RWPE1 (cell line): ENCODE data around the gene DMD.
"Not testable (repeated sequence)": the region's sequence is repeated elsewhere in the genome, so short reads cannot be mapped to it uniquely, and the experiment has no call there.

ENCODE experiments used
- CTCF ChIA-PET: fragments of 350-600 bp; sonication (Branson Sonifier 250); formaldehyde crosslinking; extraction: SDS; loops from one replicate; lab custom pipeline; 2021; lab: Yijun Ruan, JAX
- POLR2A ChIA-PET: fragments of 400-600 bp; formaldehyde crosslinking; extraction: SDS; loops from one replicate; lab custom pipeline; 2020; ENCODE audit warnings: antibody characterized with exemption; ENCODE audit not compliant: low non-redundant PET; lab: Yijun Ruan, JAX
- DNase-seq: peaks from one replicate; pipeline ENCODE4 v3.0.0; 2012; ENCODE audit warnings: low spot score
- H3K27ac ChIP-seq: fragments of 450-650 bp; 2 replicates; pipeline ENCODE4 v1.5.1; 2017
- TF ChIP-seq, protein P1 (sequence below): fragments of 450-650 bp; conservative IDR thresholded peaks from 2 replicates; pipeline ENCODE4 v1.5.1; 2017; ENCODE audit warnings: low read depth, mild to moderate bottlenecking

Gene DMD

GRCh38 chrX:32530802-32531403, 680.4 kb downstream of the DMD start:
- DNase-seq = peak; percentile 1
- CTCF ChIA-PET = no interaction called here
- H3K27ac ChIP-seq = no peak overlapping the region
- POLR2A ChIA-PET = no interaction called here
- TF ChIP-seq, protein P1, sequence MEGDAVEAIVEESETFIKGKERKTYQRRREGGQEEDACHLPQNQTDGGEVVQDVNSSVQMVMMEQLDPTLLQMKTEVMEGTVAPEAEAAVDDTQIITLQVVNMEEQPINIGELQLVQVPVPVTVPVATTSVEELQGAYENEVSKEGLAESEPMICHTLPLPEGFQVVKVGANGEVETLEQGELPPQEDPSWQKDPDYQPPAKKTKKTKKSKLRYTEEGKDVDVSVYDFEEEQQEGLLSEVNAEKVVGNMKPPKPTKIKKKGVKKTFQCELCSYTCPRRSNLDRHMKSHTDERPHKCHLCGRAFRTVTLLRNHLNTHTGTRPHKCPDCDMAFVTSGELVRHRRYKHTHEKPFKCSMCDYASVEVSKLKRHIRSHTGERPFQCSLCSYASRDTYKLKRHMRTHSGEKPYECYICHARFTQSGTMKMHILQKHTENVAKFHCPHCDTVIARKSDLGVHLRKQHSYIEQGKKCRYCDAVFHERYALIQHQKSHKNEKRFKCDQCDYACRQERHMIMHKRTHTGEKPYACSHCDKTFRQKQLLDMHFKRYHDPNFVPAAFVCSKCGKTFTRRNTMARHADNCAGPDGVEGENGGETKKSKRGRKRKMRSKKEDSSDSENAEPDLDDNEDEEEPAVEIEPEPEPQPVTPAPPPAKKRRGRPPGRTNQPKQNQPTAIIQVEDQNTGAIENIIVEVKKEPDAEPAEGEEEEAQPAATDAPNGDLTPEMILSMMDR = peak; percentile 51

- DNase-seq, H3K27ac ChIP-seq, POLR2A ChIA-PET, CTCF ChIA-PET: not testable (repeated sequence)
Measured at GRCh38 chrX:32528451-32528850, 682.9 kb downstream of the DMD start.

DNA sequence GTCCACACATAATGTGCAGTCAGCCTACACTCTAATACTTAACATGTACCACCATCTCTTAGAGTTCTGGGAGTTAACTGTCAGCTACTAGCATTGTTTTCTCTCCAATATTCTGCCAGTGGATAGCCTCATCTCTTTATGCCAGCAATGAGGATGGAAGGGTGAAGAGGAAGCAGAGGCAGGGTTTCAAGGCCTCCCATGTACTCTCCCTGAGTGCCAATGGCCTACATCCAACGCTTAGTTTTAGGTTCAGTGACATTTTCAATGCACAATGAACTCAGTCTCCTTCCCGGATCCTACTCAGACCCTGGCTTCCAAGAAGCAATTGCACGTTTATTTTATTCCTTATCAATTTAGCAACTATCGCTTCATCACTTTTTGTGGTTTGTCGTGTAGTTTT, 686.1 kb downstream of the DMD start:
- no peak for DNase-seq
- TF ChIP-seq, protein P1 = no peak

GRCh38 chrX:32524385-32524784, 687.0 kb downstream of the DMD start:
- ChIA-PET CTCF (no interaction called here), POLR2A (no interaction called here)
- no peak for DNase-seq
- TF ChIP-seq, protein P1 = no peak
- H3K27ac ChIP-seq = no peak overlapping the region

More for the DNA sequence above, 686.1 kb downstream of the DMD start:
- ChIA-PET POLR2A (no interaction called here), CTCF (no interaction called here)
- no peak overlapping the region for H3K27ac ChIP-seq

DNA sequence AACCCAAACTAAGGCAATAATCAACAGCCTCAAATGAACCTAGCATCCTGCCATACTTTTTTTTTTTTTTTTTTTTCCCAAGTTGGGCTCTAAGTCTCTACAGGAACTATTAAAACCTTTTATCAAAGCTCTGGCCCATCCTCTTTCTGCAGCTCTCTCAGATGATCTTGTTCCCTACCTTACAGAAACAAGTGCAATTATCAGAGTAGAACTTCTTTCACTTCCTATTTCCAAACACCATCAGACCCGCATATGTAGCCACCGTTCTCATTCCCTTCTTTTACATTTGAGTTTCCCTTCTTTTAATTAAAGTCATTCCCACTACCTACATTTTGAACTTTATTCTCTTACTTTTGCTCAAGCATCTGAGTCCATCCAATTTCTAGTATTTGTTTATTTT, 690.6 kb downstream of the DMD start:
- H3K27ac ChIP-seq = no peak overlapping the region
- DNase-seq = no peak
- POLR2A ChIA-PET = no interaction called here
- CTCF ChIA-PET = no interaction called here
- TF ChIP-seq, protein P1 = no peak

DNA sequence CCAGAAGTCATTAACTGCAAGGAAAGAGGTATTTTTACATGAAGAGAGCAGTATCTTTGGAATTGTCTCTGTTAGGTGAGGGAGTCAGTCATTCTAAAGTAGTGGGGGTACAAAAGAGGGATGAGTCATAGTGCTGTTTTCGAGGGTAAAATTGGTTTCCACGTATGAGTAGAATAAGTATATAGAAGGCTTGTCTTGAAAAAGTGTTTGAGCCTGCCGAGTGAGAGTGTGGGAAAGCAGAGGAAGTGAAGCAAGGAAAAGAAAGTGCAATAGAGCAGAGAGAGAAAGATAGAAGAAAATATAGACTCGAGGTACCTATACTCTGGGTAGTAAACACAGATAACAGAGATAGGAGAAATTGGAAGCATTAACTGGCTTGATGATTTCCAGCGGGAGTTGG, 696.4 kb downstream of the DMD start:
- CTCF ChIA-PET = no interaction called here
- POLR2A ChIA-PET = no interaction called here
- TF ChIP-seq, protein P1 = no peak
- no peak for DNase-seq
- H3K27ac ChIP-seq = no peak overlapping the region

DNA sequence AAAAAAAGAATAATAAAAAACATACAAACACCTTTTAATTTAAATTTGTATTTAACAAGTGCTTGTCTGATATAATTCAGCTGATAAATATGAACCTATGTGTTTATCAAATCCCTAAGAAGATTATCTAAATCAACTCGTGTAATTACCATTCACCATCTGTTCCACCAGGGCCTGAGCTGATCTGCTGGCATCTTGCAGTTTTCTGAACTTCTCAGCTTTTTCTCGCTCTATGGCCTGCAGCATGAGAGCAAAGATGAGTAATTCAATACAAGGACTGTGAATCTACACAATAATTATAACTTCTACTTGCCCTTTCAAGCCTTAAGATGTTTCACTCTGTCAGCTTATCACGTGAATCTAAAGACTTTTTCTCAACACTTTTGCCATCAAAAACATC, 709.7 kb downstream of the DMD start:
- TF ChIP-seq, protein P1 = no peak
- DNase-seq = no peak
- ChIA-PET POLR2A (no interaction called here), CTCF (interaction anchor here (0.6 kb wide), 1 partner anchor 577 kb away, joined by 3 read pairs; no protein-coding TSS in a partner anchor)
- H3K27ac ChIP-seq = no peak overlapping the region
